Left ventricle myocardium inferior (tissue), 1 donor: ENCODE measurements around the gene LTB4R2. TPM values are rescaled to one million over a fixed set of nuclear protein-coding genes. Genes with fewer than 3 reads are reported as not detected.
A peak's percentile ranks its signal among the peaks of the same experiment; 100 is the strongest.

Experiments
- DNase-seq: peaks from one replicate; pipeline ENCODE4 v3.0.0-alpha.2; 2020
- H3K27ac ChIP-seq: fragments of 200-600 bp; replicated peaks from 2 replicates; pipeline ENCODE4 v1.8.0; 2021
- H3K27me3 ChIP-seq: fragments of 200-600 bp; 2 replicates; pipeline ENCODE4 v1.8.0; 2021; ENCODE audit warnings: low read depth
- H3K36me3 ChIP-seq: fragments of 200-600 bp; 2 replicates; pipeline ENCODE4 v1.8.0; 2021
- H3K4me1 ChIP-seq: fragments of 200-600 bp; 2 replicates; pipeline ENCODE4 v1.8.0; 2021
- H3K4me3 ChIP-seq: fragments of 200-600 bp; 2 replicates; pipeline ENCODE4 v1.8.0; 2021; ENCODE audit warnings: mild to moderate bottlenecking, moderate library complexity
- H3K9me3 ChIP-seq: fragments of 200-600 bp; replicated peaks from 2 replicates; pipeline ENCODE4 v1.8.0; 2021
- intact Hi-C: fragments of 100-400 bp; cut with micrococcal nuclease; formaldehyde crosslinking; loops from one replicate; pipeline ENCODE4 v1.11.0; 2022
- total RNA-seq: library from RNA; stranded (reverse); fragmentation: NEBNext Ultra II Directional; extraction: Animal tissue kit (Norgen Biotek cat#: 25700); gene quantifications from one replicate; pipeline ENCODE4 v1.2.1, GENCODE V29; 2021
- TF ChIP-seq, protein P1 (sequence below): fragments of 200-600 bp; IDR thresholded peaks from 2 replicates; pipeline ENCODE4 v1.8.0; 2021; ENCODE audit warnings: antibody characterized with exemption, mild to moderate bottlenecking, borderline replicate concordance
- donor health status: DM: no; HTN: yes; CAD: no; lungs with severe emphysema.

The LTB4R2 gene
- total RNA-seq, 1 donor from 2014 or later = 0.71 TPM

GRCh38 chr14:24314377-24315193 is 4.6 kb downstream of the LTB4R2 start:
- Histone ChIP-seq H3K9me3 (no peaks in the 10 kb centered on the region), H3K4me3 (no peak overlapping the region), H3K36me3 (peaks cover under 1% of the 10 kb centered on the region), H3K27ac (peak overlapping the region; percentile 88), H3K4me1 (peaks cover 80% of the 10 kb centered on the region), H3K27me3 (peaks cover 39% of the 10 kb centered on the region)
- DNase-seq = no peak
- intact Hi-C loops = no loop called here
- TF ChIP-seq, protein P1, sequence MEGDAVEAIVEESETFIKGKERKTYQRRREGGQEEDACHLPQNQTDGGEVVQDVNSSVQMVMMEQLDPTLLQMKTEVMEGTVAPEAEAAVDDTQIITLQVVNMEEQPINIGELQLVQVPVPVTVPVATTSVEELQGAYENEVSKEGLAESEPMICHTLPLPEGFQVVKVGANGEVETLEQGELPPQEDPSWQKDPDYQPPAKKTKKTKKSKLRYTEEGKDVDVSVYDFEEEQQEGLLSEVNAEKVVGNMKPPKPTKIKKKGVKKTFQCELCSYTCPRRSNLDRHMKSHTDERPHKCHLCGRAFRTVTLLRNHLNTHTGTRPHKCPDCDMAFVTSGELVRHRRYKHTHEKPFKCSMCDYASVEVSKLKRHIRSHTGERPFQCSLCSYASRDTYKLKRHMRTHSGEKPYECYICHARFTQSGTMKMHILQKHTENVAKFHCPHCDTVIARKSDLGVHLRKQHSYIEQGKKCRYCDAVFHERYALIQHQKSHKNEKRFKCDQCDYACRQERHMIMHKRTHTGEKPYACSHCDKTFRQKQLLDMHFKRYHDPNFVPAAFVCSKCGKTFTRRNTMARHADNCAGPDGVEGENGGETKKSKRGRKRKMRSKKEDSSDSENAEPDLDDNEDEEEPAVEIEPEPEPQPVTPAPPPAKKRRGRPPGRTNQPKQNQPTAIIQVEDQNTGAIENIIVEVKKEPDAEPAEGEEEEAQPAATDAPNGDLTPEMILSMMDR = no peak

GRCh38 chr14:24315243-24315806 is 5.4 kb downstream of the LTB4R2 start:
- Histone ChIP-seq H3K27me3 (peaks cover 43% of the 10 kb centered on the region), H3K9me3 (no peaks in the 10 kb centered on the region), H3K36me3 (peaks cover 8% of the 10 kb centered on the region), H3K4me1 (peaks cover 72% of the 10 kb centered on the region), H3K4me3 (peak overlapping the region; percentile 41), H3K27ac (peak overlapping the region; percentile 88)
- TF ChIP-seq, protein P1 = no peak
- DNase-seq = no peak
- intact Hi-C loops = no loop called here

GRCh38 chr14:24315807-24316596 is 6.1 kb downstream of the LTB4R2 start:
- Histone ChIP-seq H3K27ac (peak overlapping the region; percentile 88), H3K4me1 (peaks cover 66% of the 10 kb centered on the region), H3K9me3 (no peaks in the 10 kb centered on the region), H3K27me3 (peaks cover 46% of the 10 kb centered on the region), H3K4me3 (peak overlapping the region; percentile 41), H3K36me3 (peaks cover 13% of the 10 kb centered on the region)
- DNase-seq = peak; percentile 55
- TF ChIP-seq, protein P1 = peak; percentile 57
- intact Hi-C loops = no loop called here

DNA sequence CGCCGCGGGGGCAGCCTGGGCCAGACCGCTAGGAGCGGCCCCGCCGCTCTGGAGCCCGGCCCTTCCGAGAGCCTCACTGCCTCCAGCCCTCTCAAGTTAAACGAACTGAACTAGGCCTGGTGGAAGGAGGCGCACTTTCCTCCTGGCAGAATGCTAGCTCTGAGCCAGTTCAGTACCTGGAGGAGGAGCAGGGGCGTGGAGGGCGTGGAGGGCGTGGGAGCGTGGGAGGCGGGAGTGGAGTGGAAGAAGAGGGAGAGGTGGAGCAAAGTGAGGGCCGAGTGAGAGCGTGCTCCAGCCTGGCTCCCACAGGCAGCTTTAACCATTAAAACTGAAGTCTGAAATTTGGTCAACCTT is 6.6 kb downstream of the LTB4R2 start:
- intact Hi-C loops = no loop called here
- TF ChIP-seq, protein P1 = no peak
- H3K4me3 ChIP-seq = peak overlapping the region; percentile 41
- H3K27ac ChIP-seq = peak overlapping the region; percentile 88
- H3K27me3 ChIP-seq = peaks cover 46% of the 10 kb centered on the region
- peaks cover 19% of the 10 kb centered on the region for H3K36me3 ChIP-seq
- H3K9me3 ChIP-seq = no peaks in the 10 kb centered on the region
- DNase-seq = no peak
- H3K4me1 ChIP-seq = peaks cover 60% of the 10 kb centered on the region

DNA sequence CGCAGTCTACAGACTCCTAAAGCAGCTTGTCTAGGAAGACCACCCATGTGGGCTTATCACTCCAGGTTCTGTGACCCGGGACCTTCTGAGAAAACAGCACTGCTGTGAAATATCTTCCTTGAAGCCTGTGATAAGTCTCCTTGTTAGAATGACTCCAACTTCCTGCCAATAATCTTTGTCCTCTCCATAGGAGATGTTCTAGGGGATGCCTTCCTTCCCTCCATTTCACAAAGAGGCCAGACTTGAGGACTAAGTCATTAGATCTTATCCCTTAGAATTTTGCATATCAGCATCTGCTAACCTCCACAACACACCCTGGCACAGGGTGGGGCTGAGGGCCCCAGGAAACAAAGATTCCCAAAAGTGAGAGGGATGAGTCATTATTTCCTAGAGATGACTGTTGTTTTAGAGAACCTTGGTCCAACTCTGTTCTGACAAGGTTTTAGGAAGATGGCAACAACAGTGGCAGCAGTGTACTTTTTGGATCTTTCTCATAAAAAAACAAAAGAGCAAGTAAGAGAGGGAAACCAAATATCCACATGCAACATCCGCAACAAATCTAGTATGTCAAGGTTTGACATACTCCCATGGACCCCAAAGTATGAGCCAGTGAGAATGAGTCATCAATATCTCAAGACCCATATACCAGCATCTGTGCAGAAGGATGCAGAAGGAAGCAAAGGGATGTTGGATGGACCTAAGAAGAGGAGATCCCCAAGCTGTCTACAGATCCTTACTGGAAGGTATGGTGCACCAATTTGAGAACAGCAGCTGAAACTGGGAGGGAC is 7.4 kb downstream of the LTB4R2 start:
- Histone ChIP-seq H3K27me3 (peaks cover 46% of the 10 kb centered on the region), H3K36me3 (peaks cover 21% of the 10 kb centered on the region), H3K4me3 (no peak overlapping the region), H3K9me3 (no peaks in the 10 kb centered on the region), H3K27ac (no peak overlapping the region), H3K4me1 (peaks cover 52% of the 10 kb centered on the region)
- DNase-seq = no peak
- intact Hi-C loops = no loop called here
- TF ChIP-seq, protein P1 = no peak
